Ecto neural progenitor cell (in vitro differentiated cells): Measurements from ENCODE around the gene CD9.

Source experiments
- DNase-seq: peaks from one replicate; pipeline ENCODE4 v3.0.0-alpha.2; 2018; ENCODE audit warnings: low spot score

Gene CD9

DNA sequence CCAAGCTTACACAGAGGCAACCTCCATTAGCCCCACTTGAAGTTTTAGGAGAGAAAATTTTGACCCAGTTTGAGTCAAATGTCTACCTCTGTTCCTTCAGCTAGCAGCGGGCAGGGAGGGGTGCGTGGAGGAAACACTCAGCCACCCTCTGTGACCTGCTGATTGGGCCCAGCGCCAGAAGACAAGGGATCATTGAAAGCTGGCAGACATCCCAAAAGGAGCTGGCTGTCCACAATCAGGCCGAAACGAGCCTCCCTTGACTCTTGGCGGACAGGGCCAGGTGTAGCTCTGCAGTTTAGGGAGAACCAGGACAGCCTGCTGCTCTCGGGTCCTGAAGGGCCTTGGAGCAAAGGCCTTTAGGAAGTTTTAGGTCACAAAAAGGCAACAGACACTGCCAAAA, 41.3 kb downstream of the CD9 start:
- no peak for DNase-seq

DNA sequence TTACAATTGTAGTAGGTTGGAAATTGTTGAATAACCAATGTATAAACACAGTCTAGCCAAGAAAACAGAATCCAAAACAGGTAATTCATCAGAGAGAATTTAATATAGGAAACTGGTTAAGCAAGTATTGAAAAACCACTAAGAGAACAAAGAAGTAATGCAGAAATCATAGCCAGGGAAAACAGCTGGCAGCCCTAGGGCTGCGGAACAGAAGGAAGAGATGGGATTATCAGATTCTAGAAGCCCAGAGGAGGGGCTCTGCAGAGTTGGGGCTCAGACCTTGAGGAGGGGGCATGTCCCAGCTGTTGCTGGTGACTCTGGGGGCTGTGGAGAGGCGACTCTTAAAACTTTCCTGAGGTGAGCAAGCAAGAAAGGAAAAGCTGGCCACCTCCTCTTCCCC, 49.4 kb downstream of the CD9 start:
- DNase-seq = no peak

DNA sequence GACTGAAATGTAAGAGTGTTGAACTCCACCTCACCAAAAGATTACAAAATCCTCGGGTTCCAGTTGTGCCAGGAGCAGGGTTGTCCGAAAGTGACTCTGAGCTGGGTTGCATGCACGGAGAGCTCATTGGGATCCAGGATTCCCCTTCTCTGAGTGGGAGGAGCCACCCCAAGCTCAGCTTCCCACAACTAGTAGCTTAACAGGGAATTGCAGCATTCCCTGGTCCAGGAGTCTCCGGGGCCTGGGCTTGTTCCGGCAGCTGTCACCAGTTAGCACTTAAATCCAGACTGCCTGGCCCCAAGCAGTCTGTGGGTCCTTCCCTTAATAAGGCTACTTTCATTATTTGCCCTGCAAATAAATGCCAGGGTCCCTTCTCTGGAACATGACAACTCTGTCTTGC, 50.1 kb downstream of the CD9 start:
- DNase-seq = no peak

DNA sequence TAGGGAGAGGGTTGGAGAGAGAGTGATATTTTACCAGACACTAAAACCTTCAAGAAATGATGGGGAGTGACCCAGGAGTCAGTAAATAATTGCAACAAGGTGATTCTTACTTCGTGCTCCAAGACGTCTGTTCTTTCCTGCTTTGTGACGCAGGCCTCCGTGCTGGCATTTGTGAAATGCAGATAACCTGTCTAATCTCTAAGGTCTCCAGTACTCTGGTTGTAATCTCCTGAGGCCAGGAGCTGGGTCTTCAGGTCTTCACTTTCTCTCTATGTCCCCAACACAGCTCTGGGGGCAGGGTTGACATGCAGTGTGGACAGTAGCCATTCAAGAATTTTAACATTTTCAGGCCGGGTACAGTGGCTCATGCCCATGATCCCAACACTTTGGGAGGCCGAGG, 53.1 kb downstream of the CD9 start:
- no peak for DNase-seq

DNA sequence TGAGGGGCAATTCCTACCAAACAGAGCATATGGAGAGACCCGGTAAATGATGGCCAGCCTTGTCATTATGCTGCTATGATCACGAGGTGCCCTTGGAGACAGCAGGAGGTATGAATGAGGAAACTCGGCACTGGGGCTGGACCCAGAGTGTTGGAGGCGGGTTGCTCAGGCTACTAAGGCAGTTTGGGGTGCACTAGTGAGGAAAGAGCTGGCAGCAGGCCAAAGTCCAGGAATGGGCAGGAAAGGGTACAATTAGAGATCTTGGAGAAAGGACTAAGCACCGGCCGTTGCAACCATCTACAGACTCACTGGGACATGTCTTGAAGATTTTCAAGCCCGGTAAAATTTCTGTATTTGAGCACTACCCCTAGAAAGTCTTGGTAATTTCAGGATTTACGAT, 54.3 kb downstream of the CD9 start:
- DNase-seq = no peak

DNA sequence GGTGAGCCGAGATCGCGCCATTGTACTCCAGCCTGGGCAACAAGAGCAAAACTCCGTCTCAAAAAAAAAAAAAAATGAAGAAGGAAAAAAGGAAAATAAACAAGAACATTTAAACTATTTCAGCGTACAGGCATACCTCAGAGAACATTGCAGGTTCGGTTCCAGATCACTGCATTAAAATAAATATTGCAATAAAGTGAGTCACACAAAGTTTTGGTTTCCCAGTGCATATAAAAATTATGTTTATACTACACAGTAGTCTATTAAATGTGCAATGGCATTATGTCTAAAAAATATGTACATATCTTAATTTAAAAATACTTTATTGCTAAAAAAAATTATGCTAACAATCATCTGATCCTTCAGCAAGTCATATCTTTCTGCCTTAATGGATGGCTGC, 56.8 kb downstream of the CD9 start:
- DNase-seq = no peak

DNA sequence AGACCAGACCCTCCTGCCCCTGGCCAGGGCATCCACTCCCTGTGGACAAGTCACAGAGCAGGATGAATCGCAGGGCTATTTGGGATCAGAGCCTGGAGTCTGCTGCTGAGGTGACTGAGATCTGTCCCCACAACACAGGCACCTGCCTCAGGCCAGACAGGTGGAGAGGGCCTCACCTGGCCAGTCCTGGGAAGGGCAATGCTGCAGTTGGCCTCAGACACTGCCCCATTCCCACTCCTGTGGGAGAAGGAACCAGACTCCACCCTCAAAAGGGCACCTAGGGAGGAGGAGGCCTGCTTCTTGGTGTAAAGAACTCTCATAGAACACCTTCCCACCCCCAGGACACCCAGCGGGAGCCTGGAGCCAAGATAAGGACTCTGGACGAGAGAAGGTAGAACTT, 62.0 kb downstream of the CD9 start:
- DNase-seq = no peak

DNA sequence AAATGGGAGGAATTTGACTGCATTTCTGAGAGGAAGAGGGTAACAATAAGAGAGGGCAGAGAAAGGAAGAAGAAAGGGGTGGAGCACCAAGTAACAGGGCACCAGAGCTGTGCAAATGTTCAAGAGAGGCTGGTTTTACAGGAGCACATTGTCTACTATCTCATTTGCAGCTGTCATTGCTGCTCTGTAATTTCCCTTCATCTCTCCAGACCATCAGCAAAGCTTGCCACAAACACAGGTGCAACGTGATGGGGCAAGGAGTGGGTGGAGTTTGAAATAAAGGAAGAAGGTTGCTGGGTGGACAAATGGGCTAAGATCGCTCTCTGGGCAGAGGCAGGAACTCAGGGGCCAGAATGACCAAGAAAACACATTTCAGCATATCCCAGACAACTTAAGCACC, 62.4 kb downstream of the CD9 start:
- no peak for DNase-seq

DNA sequence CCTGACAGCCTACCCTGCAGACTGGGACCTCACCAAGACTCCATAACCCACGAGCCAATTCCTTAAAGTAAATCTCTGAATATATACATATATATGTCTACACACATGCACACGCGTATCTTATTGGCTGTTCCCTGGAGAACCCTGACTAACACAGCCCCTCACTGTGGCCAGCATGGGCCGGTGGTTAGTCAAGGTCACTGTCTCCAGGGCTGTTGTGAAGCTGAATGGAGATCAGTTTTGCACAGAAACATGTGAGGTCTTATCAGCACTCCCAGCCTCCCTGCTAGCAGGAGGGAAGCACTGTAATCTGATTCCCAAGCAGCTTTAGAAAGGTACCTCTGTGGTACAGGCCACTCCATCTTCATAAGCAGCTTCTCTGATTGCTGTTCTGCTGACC, 63.7 kb downstream of the CD9 start:
- no peak for DNase-seq

DNA sequence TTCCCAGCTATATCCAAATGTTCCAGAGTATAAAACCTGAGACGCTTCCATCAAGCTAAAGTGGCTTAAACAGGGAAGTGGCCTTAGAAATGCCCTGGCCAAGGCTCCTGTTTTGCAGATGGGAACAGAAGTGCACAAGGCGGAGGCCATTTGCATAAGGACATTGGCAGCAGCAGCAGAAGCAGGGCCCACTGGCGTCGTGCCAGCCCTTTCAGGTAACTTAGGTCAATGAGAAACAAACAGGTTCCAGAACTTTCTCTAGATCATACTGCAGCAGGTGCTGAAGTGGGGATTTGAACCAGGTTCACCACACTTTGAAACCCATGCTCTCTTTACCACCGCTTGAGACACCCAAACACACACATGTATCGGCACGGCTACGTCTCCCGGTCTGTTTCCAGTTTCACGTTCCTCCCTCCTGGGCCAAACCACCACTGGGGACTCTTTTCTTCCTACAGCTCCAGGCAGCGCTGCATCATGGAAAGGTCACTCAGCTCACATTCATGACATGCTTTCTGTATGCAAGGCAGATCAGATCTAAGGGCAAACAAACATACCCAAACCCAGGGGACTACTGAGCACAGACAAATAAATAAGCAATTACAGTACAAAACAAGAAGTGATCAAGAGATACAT, 64.3 kb downstream of the CD9 start:
- DNase-seq = no peak

DNA sequence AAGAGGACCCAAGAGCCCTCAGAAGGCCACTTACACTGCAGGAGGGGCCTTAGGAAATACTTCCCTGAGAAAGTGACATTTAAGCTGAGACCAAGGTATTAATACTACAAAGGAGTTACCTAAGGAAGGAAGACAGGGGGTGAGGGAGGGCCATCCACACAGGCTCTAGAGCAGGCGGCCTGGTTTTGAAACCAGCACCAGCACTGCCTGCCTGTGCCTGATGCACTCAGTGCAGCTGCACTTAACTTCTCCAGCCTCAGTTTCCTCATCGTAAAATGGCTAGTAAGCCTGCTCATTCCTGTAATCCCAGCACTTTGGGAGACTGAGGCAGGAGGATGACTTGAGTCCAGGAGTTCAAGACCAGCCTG, 64.8 kb downstream of the CD9 start:
- DNase-seq = no peak

DNA sequence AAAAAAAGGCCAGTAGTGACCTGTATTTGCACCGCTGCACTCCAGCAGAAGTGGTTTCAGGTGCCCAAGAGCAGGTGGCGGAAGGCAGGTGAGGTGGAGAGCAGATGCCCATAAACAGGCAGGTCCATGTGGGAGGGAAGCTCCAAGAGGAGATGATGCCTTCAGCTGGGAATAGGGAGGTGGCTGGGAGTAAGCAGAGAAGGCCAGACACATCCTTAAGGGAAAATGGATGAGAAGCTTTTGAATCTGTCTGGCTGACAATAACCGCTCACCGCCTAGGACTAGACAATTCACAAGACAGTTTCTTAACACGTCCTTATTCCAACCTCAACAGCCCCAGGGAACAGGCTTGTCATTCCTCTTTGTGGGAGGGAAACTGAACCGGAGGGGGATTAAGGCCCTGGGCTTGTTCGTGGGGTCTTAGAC, 66.4 kb downstream of the CD9 start:
- DNase-seq = no peak

DNA sequence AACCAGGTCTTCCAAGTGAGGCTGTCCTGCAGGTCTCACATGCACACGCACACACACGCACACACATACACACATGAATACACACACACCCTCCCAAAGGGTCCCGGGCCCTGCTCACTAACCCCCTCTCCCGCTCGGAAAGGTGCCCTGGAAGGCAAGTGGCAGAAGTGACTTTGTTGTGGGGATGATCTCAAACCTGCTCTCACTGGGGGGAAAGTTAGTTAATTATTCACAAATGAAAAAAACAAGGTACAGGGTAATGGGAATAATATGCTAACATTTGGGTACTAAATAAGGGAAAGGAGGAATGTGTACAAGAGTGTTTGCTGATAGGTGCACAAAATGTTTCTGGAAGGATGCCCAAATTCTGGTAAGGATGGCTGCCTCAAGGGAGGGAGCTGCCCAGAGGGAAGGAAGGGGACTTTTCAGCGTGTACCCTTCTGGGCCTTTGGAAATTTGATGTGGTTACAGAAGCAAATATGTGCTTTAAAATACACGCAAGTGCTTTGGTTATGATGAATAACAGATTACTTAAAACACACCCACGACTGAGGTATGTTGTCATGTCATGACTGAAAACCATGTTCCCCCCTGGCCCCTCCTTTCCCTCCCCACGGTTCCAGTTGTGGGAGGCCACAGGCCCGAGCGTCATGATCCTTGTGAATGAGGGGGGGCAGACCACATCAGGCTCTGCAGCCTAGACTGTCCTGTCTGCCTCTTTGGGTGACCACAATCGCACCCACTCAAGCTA, 66.9 kb downstream of the CD9 start:
- DNase-seq = no peak

DNA sequence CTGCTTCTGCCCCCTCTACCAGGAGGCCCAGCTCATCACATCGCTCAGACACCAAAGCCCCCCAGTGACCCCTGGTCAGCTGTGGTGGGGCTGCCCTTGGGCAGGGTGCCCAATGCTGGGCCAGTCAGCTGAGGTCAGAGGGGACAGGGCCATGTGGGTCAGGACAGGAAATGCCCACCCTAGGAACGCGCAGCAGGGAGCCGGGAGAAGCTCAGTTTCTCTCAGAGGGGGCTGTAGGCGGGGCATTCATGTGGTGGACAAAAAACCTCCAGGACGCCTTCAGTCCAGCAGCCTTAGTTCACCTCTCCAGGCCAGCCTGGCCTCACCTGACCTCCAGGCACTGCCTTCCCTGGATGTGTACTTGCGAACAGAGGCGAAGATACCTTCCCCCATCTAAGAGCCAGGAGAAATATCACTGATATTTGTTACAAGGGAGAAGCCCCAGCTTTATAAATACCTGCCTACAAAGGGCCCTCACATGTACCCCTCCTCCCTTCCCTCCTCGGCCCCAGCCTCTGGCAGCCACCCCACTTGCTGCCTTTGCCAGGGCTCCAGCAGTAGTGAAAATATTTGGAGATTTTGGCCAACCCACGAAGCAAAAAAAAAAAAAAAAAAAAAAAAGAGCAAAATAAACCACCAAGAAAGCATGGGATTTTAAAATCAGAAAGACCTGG, 68.4 kb downstream of the CD9 start:
- no peak for DNase-seq

DNA sequence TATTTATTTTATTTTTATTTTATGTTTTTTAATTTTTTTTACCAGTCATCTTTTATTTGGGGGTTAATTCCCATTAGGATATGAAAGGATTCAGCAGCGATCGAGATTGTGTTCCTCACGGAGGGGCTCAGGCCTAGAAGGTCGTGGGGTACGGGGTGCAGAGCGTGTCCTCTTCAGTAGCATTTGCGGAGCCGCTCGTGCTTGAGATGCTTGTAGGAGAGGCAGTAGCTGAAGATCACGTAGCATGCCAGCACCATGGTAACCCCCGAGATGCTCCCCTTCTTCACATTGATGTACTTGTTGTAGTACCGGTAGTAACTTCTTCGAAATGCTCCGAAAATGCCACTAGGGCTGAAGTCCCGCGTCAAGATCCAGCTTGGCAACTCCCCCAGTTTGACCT, 69.8 kb downstream of the CD9 start:
- DNase-seq = no peak

DNA sequence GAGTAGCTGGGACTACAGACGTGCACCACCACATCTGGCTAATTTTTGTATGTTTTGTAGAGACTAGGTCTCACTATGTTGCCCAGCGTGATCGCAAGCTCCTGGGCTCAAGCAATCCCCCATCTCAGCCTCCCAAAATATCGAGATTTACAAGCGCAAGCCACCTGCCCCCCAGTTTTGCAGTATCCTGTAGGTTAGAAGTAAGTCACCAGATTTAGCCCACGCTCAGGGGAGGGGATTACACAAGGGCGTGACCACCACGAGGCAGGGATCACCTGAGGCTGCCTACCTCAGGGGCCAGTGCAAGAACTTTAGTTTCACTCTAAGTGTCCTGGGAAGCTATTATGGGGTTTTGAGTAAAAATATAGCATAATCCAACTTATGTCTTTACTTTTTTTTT, 71.1 kb downstream of the CD9 start:
- DNase-seq = no peak

DNA sequence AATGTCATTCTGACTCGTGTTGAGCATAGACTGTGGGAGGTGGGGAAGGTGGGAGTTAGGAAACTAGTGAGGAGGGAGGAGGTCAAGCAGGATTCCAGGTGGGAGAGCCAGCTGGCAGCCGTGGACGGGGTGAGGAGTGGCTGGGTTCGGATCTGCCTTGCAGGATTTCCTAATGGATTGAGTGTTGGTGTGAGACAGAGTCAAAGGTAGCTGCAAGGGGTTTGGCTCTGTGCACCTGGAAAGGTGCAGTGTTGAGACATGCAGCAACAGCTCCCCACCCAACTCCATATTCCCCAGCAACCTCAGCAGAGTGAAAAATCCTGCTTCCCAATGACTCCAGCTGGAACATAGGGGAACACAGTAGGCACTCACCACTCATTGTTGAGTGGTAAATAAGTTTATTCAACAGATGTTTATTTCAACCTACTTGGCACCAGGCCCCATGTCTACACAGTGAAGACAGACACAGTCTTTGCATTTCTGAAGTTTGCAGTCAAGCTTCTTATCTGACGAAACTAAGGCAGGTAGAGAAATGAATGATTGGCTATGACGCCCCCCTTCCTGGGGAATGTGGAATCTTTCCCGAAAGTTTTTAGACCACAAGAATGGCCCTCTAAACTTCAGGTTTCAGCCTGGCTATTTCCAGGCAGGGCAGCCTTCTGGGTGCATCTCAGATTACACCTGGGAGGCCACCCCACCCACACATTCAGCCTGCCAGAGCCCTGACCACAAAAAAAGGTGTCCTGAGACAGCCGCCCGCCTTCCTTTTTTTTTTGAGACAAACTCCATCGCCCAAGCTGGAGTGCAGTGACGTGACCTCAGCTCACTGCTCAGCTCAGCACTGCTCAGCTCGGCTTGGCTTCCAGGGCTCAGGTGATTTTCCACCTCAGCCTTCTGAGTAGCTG, 72.4 kb downstream of the CD9 start:
- DNase-seq = no peak

DNA sequence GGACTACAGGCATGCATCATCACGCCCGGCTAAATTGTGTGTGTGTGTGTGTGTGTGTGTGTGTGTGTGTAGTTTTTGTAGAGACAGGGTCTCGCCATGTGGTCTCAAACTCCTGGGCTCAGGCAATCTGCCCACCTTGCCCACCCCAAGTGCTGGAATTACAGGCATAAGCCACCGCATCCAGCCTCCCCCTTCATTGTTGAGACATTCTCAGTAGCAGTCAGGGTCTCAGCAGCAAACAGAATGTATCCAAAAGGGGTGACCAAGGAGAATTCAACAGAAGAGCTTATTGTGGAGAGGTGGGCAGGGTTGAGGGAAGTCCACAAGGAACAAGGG, 73.0 kb downstream of the CD9 start:
- DNase-seq = no peak

DNA sequence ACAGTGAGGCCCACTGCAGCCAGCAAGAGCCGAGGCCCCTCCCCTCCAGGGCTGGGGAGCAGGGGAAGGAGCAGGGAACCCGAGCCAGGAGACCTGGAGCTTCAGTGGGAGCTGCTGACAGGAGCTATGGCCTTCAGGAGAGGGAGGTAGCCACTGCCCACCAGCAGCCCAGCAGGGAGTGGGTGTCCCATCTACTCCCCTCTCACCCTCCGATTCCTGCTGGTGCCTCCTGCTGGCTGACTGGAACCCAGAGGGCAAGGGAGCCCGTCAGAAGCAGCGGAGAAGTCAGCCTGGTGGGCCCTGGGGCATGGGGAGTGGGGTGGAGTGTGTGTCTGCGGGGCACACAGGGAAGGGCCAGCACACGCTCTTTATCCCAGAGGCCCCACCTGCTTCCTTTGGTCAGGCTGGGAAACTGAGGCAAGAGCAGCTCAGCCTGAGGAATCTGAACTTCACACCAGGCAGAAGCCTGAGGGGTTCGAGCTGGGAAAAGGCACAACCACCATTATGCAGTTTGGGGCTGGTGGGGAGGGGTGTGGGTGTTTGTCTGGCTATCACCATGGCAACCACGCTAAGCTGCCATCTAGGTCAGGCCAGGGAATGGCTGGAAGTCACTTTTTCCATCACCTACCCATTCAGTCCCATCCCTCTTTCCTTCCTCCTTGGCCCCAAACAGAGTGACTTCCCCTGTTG, 73.5 kb downstream of the CD9 start:
- peak; percentile 79 for DNase-seq

DNA sequence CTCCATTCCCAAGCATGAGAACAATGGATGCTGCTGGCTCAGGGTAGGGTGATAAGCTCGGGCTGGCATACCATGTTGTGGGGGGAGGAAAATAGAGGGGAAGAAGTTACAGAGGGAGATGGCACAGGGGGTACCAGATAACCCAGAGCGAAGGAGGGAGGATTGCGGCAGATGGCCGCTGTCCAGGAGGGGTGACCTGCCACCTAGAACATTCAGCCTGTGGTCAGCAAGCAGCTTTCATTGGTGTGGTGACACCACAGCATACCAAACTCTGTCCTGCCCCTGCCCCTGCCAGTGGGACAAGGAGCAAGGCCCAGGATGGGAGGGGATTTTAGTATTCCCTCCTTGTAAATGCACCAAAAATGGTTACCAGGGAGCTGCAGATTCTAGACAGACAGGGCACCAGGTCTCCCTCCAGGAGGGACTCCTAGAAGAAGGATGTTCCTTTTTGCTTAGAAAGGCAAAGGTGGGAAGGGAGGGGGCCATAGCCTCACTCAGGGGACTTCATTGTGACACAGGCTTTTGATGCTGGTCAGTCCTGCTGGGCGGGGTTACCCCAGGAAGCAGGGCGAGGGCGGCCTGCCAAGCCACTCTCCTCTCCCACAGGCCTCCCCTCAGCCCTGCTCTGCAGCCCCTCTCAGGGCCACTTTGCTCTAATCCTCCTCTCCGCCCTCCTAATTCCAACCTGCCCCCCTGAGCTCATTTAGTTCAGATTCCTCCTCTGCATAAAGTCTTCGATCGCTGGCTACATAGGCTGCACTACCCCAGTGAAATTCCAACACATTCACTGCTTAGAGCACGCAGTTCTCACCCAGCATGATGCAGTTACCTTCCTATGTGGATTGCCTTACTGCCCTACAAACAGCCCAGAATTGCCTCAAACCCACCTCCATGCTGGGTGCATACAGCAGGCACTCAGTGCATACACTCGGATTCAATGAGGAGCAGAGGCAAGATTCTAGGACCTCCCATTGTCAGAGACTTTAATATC, 74.3 kb downstream of the CD9 start:
- no peak for DNase-seq
